Esophagus muscularis mucosa (tissue), 4 donors: Measurements from ENCODE around the gene LHX5. TPM values are rescaled to one million over a fixed set of nuclear protein-coding genes. Genes with fewer than 3 reads are reported as not detected.

Experiments
- DNase-seq: peaks from one replicate; pipeline ENCODE4 v3.0.0-alpha.2; 2017; ENCODE audit errors: extremely low spot score
- H3K27ac ChIP-seq, 4 donors: fragments of 200-600 bp; sonication (generic); replicated peaks in 1 of 4; 1 replicate in 3 of 4; 2 replicates in 1 of 4; pipeline ENCODE4 v1.5.1; 2016 to 2019; ENCODE audit warnings: mild to moderate bottlenecking in 1 of 4
- H3K27me3 ChIP-seq, 4 donors: fragments of 200-600 bp; sonication (generic); one replicate each; pipeline versions ENCODE4 v1.5.1 to v1.6.0; 2016 to 2019
- H3K36me3 ChIP-seq, 4 donors: fragments of 200-600 bp; sonication (generic); one replicate each; pipeline ENCODE4 v1.5.1; 2016 to 2019
- H3K4me1 ChIP-seq, 4 donors: fragments of 200-600 bp; sonication (generic); one replicate each; pipeline ENCODE4 v1.5.1; 2016 to 2019
- H3K4me3 ChIP-seq, 4 donors: fragments of 200-600 bp; sonication (generic); 1 replicate in 2 of 4; 2 replicates in 2 of 4; pipeline ENCODE4 v1.5.1; 2016 to 2019; ENCODE audit warnings: mild to moderate bottlenecking in 4 of 4, moderate library complexity in 1 of 4
- H3K9me3 ChIP-seq, 4 donors: fragments of 200-600 bp; sonication (generic); 1 replicate in 3 of 4; 2 replicates in 1 of 4; pipeline ENCODE4 v1.5.1; 2016 to 2019
- EP300 ChIP-seq: sonication (generic); formaldehyde crosslinking; IDR thresholded peaks from one replicate; pipeline ENCODE4 v1.6.1; 2017; ENCODE audit warnings: antibody characterized with exemption
- POLR2A ChIP-seq: fragments of 450-650 bp; IDR thresholded peaks from one replicate; pipeline ENCODE4 v1.6.1; 2017; ENCODE audit warnings: antibody characterized with exemption, moderate library complexity, mild to moderate bottlenecking, low read depth
- POLR2AphosphoS5 ChIP-seq, 2 donors: sonication (generic); formaldehyde crosslinking; IDR thresholded peaks; one replicate each; pipeline ENCODE4 v1.6.1; 2017; ENCODE audit warnings: antibody characterized with exemption in 2 of 2
- WGBS: methylation state at CpG from one replicate; pipeline ENCODE4 v1.1.5; 2018; 5-methylcytosine and 5-hydroxymethylcytosine counted together
- intact Hi-C: fragments of 100-400 bp; cut with DNase I; formaldehyde crosslinking; loops from one replicate; pipeline ENCODE4 v1.15.1; 2023
- total RNA-seq, 4 donors: library from RNA; depleted of rRNA; stranded (reverse); fragments of >200 nt; gene quantifications; one replicate each; pipeline versions ENCODE4 v1.1.0 to v1.2.1, GENCODE V29; 2016
- TF ChIP-seq, protein P1 (sequence below), 3 experiments: fragments of 200-600 bp in 2 of 3; fragments of 450-650 bp in 1 of 3; sonication (generic) in 2 of 3; IDR thresholded peaks; one replicate each; pipeline ENCODE4 v1.5.1; 2017 to 2019; ENCODE audit warnings: antibody characterized with exemption in 3 of 3, mild to moderate bottlenecking in 2 of 3, moderate library complexity in 1 of 3

Gene LHX5
- total RNA-seq, 4 donors from 2014 or later = not detected

DNA sequence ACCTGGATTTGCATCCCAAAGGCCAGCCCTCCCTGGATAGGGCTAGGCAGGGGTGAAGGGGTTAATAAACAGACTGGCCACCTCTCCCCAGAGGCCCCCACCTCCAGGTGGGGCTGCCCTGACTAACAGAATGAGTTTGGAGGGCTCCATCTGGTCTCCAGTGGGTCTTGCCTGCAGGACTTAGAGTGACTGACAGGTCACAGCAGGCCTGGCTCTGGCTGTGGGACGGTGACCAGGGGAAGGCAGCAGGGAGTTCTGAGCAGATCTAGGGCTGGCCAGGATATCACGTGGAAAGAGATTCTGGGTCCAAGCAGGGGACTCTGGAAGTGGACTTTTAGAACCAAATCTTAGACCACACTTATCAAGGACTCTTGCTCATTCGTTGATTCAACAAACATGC is 40.9 kb upstream of the LHX5 start:
- 27% methylated on average over 3 of the region's 3 CpGs for WGBS
- peaks cover 0 to 92% (median 13%) of the 10 kb centered on the region in 4 donors for H3K27me3 ChIP-seq

DNA sequence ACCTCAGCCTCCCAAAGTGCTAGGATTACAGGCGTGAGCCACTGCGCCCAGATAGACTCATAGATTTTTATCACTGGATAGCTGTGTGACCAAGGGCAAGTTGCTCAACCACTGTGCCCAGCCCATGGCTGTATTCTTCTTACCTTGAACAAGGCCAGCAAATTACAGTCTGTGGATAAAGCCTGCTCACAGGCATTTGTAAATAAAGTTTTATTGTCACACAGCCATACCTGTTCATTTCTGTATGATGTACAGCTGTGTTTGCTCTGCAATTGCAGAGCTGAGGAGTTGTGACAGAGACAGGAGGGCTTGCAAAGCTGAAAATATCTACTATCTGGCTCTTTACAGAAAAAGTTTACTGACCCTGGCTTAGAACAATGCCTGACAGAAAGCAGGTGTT is 35.2 kb upstream of the LHX5 start:
- intact Hi-C loops = no loop called here

More for the DNA sequence above, 40.9 kb upstream of the LHX5 start:
- Histone ChIP-seq H3K9me3 (peaks cover 0 to 12% (median 2%) of the 10 kb centered on the region in 4 donors), H3K27ac (no peak overlapping the region), H3K36me3 (no peaks in the 10 kb centered on the region), H3K4me1 (peaks cover 0 to 7% (median 0%) of the 10 kb centered on the region in 4 donors), H3K4me3 (no peak overlapping the region)
- TF ChIP-seq POLR2A (no peak), POLR2AphosphoS5 (IDR thresholded peaks at IDR 0.05) (no peak), EP300 (no peak)
- TF ChIP-seq, protein P1, sequence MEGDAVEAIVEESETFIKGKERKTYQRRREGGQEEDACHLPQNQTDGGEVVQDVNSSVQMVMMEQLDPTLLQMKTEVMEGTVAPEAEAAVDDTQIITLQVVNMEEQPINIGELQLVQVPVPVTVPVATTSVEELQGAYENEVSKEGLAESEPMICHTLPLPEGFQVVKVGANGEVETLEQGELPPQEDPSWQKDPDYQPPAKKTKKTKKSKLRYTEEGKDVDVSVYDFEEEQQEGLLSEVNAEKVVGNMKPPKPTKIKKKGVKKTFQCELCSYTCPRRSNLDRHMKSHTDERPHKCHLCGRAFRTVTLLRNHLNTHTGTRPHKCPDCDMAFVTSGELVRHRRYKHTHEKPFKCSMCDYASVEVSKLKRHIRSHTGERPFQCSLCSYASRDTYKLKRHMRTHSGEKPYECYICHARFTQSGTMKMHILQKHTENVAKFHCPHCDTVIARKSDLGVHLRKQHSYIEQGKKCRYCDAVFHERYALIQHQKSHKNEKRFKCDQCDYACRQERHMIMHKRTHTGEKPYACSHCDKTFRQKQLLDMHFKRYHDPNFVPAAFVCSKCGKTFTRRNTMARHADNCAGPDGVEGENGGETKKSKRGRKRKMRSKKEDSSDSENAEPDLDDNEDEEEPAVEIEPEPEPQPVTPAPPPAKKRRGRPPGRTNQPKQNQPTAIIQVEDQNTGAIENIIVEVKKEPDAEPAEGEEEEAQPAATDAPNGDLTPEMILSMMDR (IDR thresholded peaks at IDR 0.05) = no peak
- intact Hi-C loops = no loop called here
- DNase-seq = no peak

DNA sequence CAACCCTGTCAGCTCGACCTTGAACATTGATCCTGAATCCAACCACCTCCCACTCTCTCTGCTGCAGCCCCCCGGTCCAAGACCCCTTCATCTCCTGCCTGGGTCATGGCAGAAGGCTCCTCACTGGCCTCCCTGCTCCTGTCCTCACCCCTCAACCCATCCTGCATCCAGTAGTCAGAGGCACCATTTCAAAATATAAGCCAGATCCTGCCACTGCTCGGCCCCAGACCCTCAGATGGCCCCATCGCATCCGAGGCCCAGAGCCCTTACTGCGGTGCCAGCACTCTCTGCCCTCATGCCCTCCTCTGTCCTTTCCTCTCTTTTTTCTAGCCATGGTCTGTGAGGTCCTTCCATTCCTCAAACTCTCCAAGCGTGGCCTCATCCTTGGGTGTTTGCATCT is 34.3 kb upstream of the LHX5 start:
- no peaks in the 10 kb centered on the region for H3K4me1 ChIP-seq
- DNase-seq = no peak
- H3K4me3 ChIP-seq = no peak overlapping the region
- H3K27me3 ChIP-seq = peaks cover 0 to 71% (median 0%) of the 10 kb centered on the region in 4 donors
- TF ChIP-seq POLR2AphosphoS5 (IDR thresholded peaks at IDR 0.05) (no peak), POLR2A (no peak)
- TF ChIP-seq, protein P1 (IDR thresholded peaks at IDR 0.05) = no peak
- intact Hi-C loops = no loop called here
- 49% methylated on average over 7 of the region's 7 CpGs for WGBS
- no peak overlapping the region for H3K27ac ChIP-seq
- no peaks in the 10 kb centered on the region for H3K36me3 ChIP-seq
- peaks cover 0 to 14% (median 8%) of the 10 kb centered on the region in 4 donors for H3K9me3 ChIP-seq

More for the DNA sequence above, 35.2 kb upstream of the LHX5 start:
- Histone ChIP-seq H3K4me1 (no peaks in the 10 kb centered on the region), H3K27me3 (peaks cover 0 to 71% (median 0%) of the 10 kb centered on the region in 4 donors), H3K9me3 (peaks cover 0 to 11% (median 8%) of the 10 kb centered on the region in 4 donors), H3K36me3 (no peaks in the 10 kb centered on the region), H3K4me3 (no peak overlapping the region), H3K27ac (no peak overlapping the region)
- TF ChIP-seq POLR2A = no peak
- TF ChIP-seq POLR2AphosphoS5 (IDR thresholded peaks at IDR 0.05) = no peak
- TF ChIP-seq EP300 = no peak
- TF ChIP-seq, protein P1 (IDR thresholded peaks at IDR 0.05) = no peak
- 79% methylated on average over 2 of the region's 2 CpGs for WGBS
- no peak for DNase-seq

DNA sequence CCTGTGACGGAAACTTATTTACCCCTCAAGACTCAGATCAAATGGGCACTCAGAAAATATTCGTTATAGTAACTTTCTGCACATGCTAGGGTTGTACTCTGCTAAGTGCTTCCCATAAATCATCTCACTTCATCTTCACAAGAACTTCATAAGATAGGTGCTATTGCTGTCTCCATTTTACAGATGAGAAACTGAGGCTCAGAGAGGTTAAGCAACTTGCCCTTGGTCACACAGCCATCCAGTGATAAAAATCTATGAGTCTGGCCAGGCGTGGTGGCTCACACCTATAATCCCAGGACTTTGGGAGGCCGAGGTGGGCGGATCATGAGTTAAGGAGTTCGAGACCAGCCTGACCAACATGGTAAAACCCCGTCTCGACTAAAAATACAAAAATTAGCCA is 33.2 kb upstream of the LHX5 start:
- Histone ChIP-seq H3K27me3 (peaks cover 0 to 71% (median 3%) of the 10 kb centered on the region in 4 donors), H3K4me1 (no peaks in the 10 kb centered on the region), H3K9me3 (peaks cover 0 to 14% (median 8%) of the 10 kb centered on the region in 4 donors), H3K27ac (no peak overlapping the region), H3K4me3 (no peak overlapping the region), H3K36me3 (no peaks in the 10 kb centered on the region)
- 85% methylated on average over 8 of the region's 8 CpGs for WGBS
- TF ChIP-seq, protein P1 (IDR thresholded peaks at IDR 0.05) = no peak
- TF ChIP-seq EP300 (no peak), POLR2A (no peak), POLR2AphosphoS5 (IDR thresholded peaks at IDR 0.05) (no peak)
- no peak for DNase-seq
- intact Hi-C loops = no loop called here

GRCh38 chr12:113500782-113501311 is 29.2 kb upstream of the LHX5 start:
- TF ChIP-seq POLR2A = no peak
- no peak for TF ChIP-seq POLR2AphosphoS5 (IDR thresholded peaks at IDR 0.05)
- no peak for TF ChIP-seq EP300
- TF ChIP-seq, protein P1 (IDR thresholded peaks at IDR 0.05) = no peak
- Histone ChIP-seq H3K4me1 (no peaks in the 10 kb centered on the region), H3K27me3 (peaks cover 0 to 65% (median 22%) of the 10 kb centered on the region in 4 donors), H3K9me3 (peaks cover 0 to 14% (median 4%) of the 10 kb centered on the region in 4 donors), H3K4me3 (no peak overlapping the region), H3K36me3 (no peaks in the 10 kb centered on the region), H3K27ac (no peak overlapping the region)
- WGBS = 29% methylated on average over 9 of the region's 9 CpGs
- intact Hi-C loops = no loop called here
- DNase-seq = no peak
